ENCODE data around the gene SCN1A.

DNA sequence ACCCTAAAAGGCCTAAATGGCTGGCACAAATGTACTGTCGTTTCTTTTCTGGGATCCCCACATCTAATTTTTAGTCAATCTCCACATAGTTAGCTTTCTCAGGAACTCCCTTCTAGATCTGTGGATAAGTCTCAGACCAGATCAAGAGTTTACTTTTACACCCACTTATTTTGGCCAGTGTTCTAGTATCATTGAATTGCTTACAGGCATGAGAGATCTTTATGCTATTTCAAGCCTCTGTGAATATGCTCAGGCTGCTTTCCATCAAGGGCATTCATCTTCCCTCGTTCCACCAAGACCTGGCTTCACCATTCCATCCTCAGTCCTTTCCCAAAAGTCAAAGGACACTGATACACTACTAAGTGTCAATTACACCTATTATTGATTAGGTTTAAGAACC, 27.8 kb upstream of the SCN1A start:
- TF ChIP-seq CTCF (IDR thresholded peaks at IDR 0.05) (no peak), REST (IDR thresholded peaks at IDR 0.05; ENCODE audit: insufficient read depth in 1 of 2, low read depth in 2 of 2, low read length in 1 of 2) (no peak)
